ENCODE results near the gene ADAD2. TPM values are rescaled to one million over a fixed set of nuclear protein-coding genes. Genes with fewer than 3 reads are reported as not detected.
A peak's percentile ranks its signal among the peaks of the same experiment; 100 is the strongest.

ADAD2 gene
- total RNA-seq, 1 donor, result under 0.01 TPM

- H3K9me3 ChIP-seq (ENCODE audit: low read depth, low read length), result no peaks in the 10 kb centered on the region
- H3K4me1 ChIP-seq (ENCODE audit: insufficient read depth, low read length), result peaks cover 5% of the 10 kb centered on the region
- peak; percentile 76 for DNase-seq (ENCODE audit: insufficient read length, low spot score, missing footprints)
- H3K36me3 ChIP-seq (ENCODE audit: insufficient read depth, low read length), result no peaks in the 10 kb centered on the region
- H3K79me2 ChIP-seq (ENCODE audit: insufficient read depth, low read length), result no peaks in the 10 kb centered on the region
- peaks cover 5% of the 10 kb centered on the region for H3K27me3 ChIP-seq (ENCODE audit: insufficient read depth, low read length)
- no peak overlapping the region for H3K4me2 ChIP-seq (ENCODE audit: insufficient read depth, low read length)
- no peak overlapping the region for H2AFZ ChIP-seq (ENCODE audit: low read length)
- no peak overlapping the region for H3K27ac ChIP-seq (ENCODE audit: low read depth, low read length)
- no peak for TF ChIP-seq CTCF (IDR thresholded peaks at IDR 0.05; ENCODE audit: extremely low read depth, low read depth, low read length)
- H3K4me3 ChIP-seq (ENCODE audit: insufficient read depth, low read length), result no peak overlapping the region
- no peaks in the 10 kb centered on the region for H4K20me1 ChIP-seq (ENCODE audit: insufficient read depth, low read length)
Measured at GRCh38 chr16:84194018-84194417, 3.1 kb downstream of the ADAD2 start.

- H3K79me2 ChIP-seq (ENCODE audit: insufficient read depth, low read length), result no peaks in the 10 kb centered on the region
- peaks cover 5% of the 10 kb centered on the region for H3K27me3 ChIP-seq (ENCODE audit: insufficient read depth, low read length)
- H3K9me3 ChIP-seq (ENCODE audit: low read depth, low read length), result no peaks in the 10 kb centered on the region
- no peak overlapping the region for H2AFZ ChIP-seq (ENCODE audit: low read length)
- TF ChIP-seq CTCF (IDR thresholded peaks at IDR 0.05; ENCODE audit: extremely low read depth, low read depth, low read length), result no peak
- no peak overlapping the region for H3K4me3 ChIP-seq (ENCODE audit: insufficient read depth, low read length)
- no peak overlapping the region for H3K4me2 ChIP-seq (ENCODE audit: insufficient read depth, low read length)
- no peak overlapping the region for H3K27ac ChIP-seq (ENCODE audit: low read depth, low read length)
- H3K36me3 ChIP-seq (ENCODE audit: insufficient read depth, low read length), result no peaks in the 10 kb centered on the region
- peaks cover 5% of the 10 kb centered on the region for H3K4me1 ChIP-seq (ENCODE audit: insufficient read depth, low read length)
- DNase-seq (ENCODE audit: insufficient read length, low spot score, missing footprints), result no peak
- H4K20me1 ChIP-seq (ENCODE audit: insufficient read depth, low read length), result no peaks in the 10 kb centered on the region
Measured at GRCh38 chr16:84194470-84195200, 3.7 kb downstream of the ADAD2 start.

GRCh38 chr16:84195201-84196093, 4.5 kb downstream of the ADAD2 start:
- peaks cover 11% of the 10 kb centered on the region for H3K27me3 ChIP-seq (ENCODE audit: insufficient read depth, low read length)
- no peak overlapping the region for H3K4me3 ChIP-seq (ENCODE audit: insufficient read depth, low read length)
- no peaks in the 10 kb centered on the region for H3K9me3 ChIP-seq (ENCODE audit: low read depth, low read length)
- peaks cover 5% of the 10 kb centered on the region for H3K4me1 ChIP-seq (ENCODE audit: insufficient read depth, low read length)
- H4K20me1 ChIP-seq (ENCODE audit: insufficient read depth, low read length), result no peaks in the 10 kb centered on the region
- H3K36me3 ChIP-seq (ENCODE audit: insufficient read depth, low read length), result no peaks in the 10 kb centered on the region
- TF ChIP-seq CTCF (IDR thresholded peaks at IDR 0.05; ENCODE audit: extremely low read depth, low read depth, low read length), result no peak
- H3K79me2 ChIP-seq (ENCODE audit: insufficient read depth, low read length), result no peaks in the 10 kb centered on the region
- no peak overlapping the region for H3K4me2 ChIP-seq (ENCODE audit: insufficient read depth, low read length)
- H2AFZ ChIP-seq (ENCODE audit: low read length), result no peak overlapping the region
- peak; percentile 76 for DNase-seq (ENCODE audit: insufficient read length, low spot score, missing footprints)
- H3K27ac ChIP-seq (ENCODE audit: low read depth, low read length), result no peak overlapping the region

GRCh38 chr16:84196101-84196500, 5.1 kb downstream of the ADAD2 start:
- no peaks in the 10 kb centered on the region for H3K79me2 ChIP-seq (ENCODE audit: insufficient read depth, low read length)
- H3K36me3 ChIP-seq (ENCODE audit: insufficient read depth, low read length), result no peaks in the 10 kb centered on the region
- no peak overlapping the region for H3K4me2 ChIP-seq (ENCODE audit: insufficient read depth, low read length)
- no peak overlapping the region for H3K4me3 ChIP-seq (ENCODE audit: insufficient read depth, low read length)
- H3K9me3 ChIP-seq (ENCODE audit: low read depth, low read length), result no peaks in the 10 kb centered on the region
- peaks cover 11% of the 10 kb centered on the region for H3K27me3 ChIP-seq (ENCODE audit: insufficient read depth, low read length)
- no peak for TF ChIP-seq CTCF (IDR thresholded peaks at IDR 0.05; ENCODE audit: extremely low read depth, low read depth, low read length)
- no peak for DNase-seq (ENCODE audit: insufficient read length, low spot score, missing footprints)
- H3K4me1 ChIP-seq (ENCODE audit: insufficient read depth, low read length), result peaks cover 5% of the 10 kb centered on the region
- H3K27ac ChIP-seq (ENCODE audit: low read depth, low read length), result no peak overlapping the region
- no peak overlapping the region for H2AFZ ChIP-seq (ENCODE audit: low read length)
- no peaks in the 10 kb centered on the region for H4K20me1 ChIP-seq (ENCODE audit: insufficient read depth, low read length)

Measured in osteoblast (primary cell).